Activated naive CD8-positive, alpha-beta T cell treated with anti-CD3 and anti-CD28 coated beads for 36 hours (primary cell): ENCODE results near the gene INTS1. TPM values are rescaled to one million over a fixed set of nuclear protein-coding genes. Genes with fewer than 3 reads are reported as not detected.

ENCODE experiments used
- DNase-seq: peaks from one replicate; pipeline ENCODE4 v3.0.0; 2021
- H3K27ac Mint-ChIP-seq: one replicate; pipeline ENCODE4 v1.8.0; 2022; ENCODE audit warnings: mild to moderate bottlenecking, moderate library complexity, mixed read lengths
- H3K27me3 Mint-ChIP-seq: one replicate; pipeline ENCODE4 v1.8.0; 2022; ENCODE audit warnings: mild to moderate bottlenecking, mixed read lengths
- H3K36me3 Mint-ChIP-seq: one replicate; pipeline ENCODE4 v1.8.0; 2021; ENCODE audit warnings: mild to moderate bottlenecking, mixed read lengths
- H3K4me1 Mint-ChIP-seq: one replicate; pipeline ENCODE4 v1.8.0; 2021; ENCODE audit warnings: mixed read lengths
- H3K4me3 Mint-ChIP-seq: one replicate; pipeline ENCODE4 v1.8.0; 2022; ENCODE audit warnings: mild to moderate bottlenecking, moderate library complexity, mixed read lengths
- H3K9me3 Mint-ChIP-seq: one replicate; pipeline ENCODE4 v1.8.0; 2022; ENCODE audit warnings: mixed read lengths
- total RNA-seq, 2 experiments: library from RNA; stranded (reverse); gene quantifications; one replicate each; pipeline ENCODE4 v1.2.3, GENCODE V29; 2021

Gene INTS1
- total RNA-seq, 2 experiments from 2014 or later, result 88.9 to 94.1 TPM

- H3K4me3 Mint-ChIP-seq, result no peak overlapping the region
- H3K9me3 Mint-ChIP-seq, result no peaks in the 10 kb centered on the region
- no peak for DNase-seq
- H3K36me3 Mint-ChIP-seq, result peaks cover 3% of the 10 kb centered on the region
- no peaks in the 10 kb centered on the region for H3K27me3 Mint-ChIP-seq
- H3K27ac Mint-ChIP-seq, result peak overlapping the region; percentile 38
- H3K4me1 Mint-ChIP-seq, result peaks cover 22% of the 10 kb centered on the region
Measured at GRCh38 chr7:1536743-1537534, 32.8 kb upstream of the INTS1 start.

GRCh38 chr7:1536455-1536742 lies 32.2 kb upstream of the INTS1 start:
- H3K4me3 Mint-ChIP-seq, result no peak overlapping the region
- DNase-seq, result no peak
- peaks cover 26% of the 10 kb centered on the region for H3K4me1 Mint-ChIP-seq
- peak overlapping the region; percentile 38 for H3K27ac Mint-ChIP-seq
- H3K36me3 Mint-ChIP-seq, result peaks cover 8% of the 10 kb centered on the region
- H3K9me3 Mint-ChIP-seq, result no peaks in the 10 kb centered on the region
- no peaks in the 10 kb centered on the region for H3K27me3 Mint-ChIP-seq

GRCh38 chr7:1535701-1536454 lies 31.7 kb upstream of the INTS1 start:
- H3K27me3 Mint-ChIP-seq, result no peaks in the 10 kb centered on the region
- H3K4me1 Mint-ChIP-seq, result peaks cover 26% of the 10 kb centered on the region
- no peak overlapping the region for H3K4me3 Mint-ChIP-seq
- no peak for DNase-seq
- H3K9me3 Mint-ChIP-seq, result no peaks in the 10 kb centered on the region
- H3K36me3 Mint-ChIP-seq, result peaks cover 8% of the 10 kb centered on the region
- no peak overlapping the region for H3K27ac Mint-ChIP-seq

- no peaks in the 10 kb centered on the region for H3K9me3 Mint-ChIP-seq
- peaks cover 8% of the 10 kb centered on the region for H3K36me3 Mint-ChIP-seq
Measured at GRCh38 chr7:1535100-1535458, 30.9 kb upstream of the INTS1 start.

GRCh38 chr7:1534330-1535099 lies 30.3 kb upstream of the INTS1 start:
- Mint-ChIP-seq H3K9me3 (no peaks in the 10 kb centered on the region), H3K27ac (peak overlapping the region; percentile 23), H3K4me1 (peaks cover 26% of the 10 kb centered on the region), H3K36me3 (peaks cover 8% of the 10 kb centered on the region), H3K4me3 (no peak overlapping the region), H3K27me3 (no peaks in the 10 kb centered on the region)
- no peak for DNase-seq

More at GRCh38 chr7:1535100-1535458, 30.9 kb upstream of the INTS1 start:
- Mint-ChIP-seq H3K27me3 (no peaks in the 10 kb centered on the region), H3K4me3 (no peak overlapping the region), H3K27ac (no peak overlapping the region), H3K4me1 (peaks cover 26% of the 10 kb centered on the region)
- no peak for DNase-seq

GRCh38 chr7:1533547-1534329 lies 29.5 kb upstream of the INTS1 start:
- peak; percentile 69 for DNase-seq
- peak overlapping the region; percentile 90 for H3K27ac Mint-ChIP-seq
- H3K9me3 Mint-ChIP-seq, result no peaks in the 10 kb centered on the region
- peaks cover 26% of the 10 kb centered on the region for H3K4me1 Mint-ChIP-seq
- peaks cover 8% of the 10 kb centered on the region for H3K36me3 Mint-ChIP-seq
- no peaks in the 10 kb centered on the region for H3K27me3 Mint-ChIP-seq
- peak overlapping the region; percentile 87 for H3K4me3 Mint-ChIP-seq

- peaks cover 26% of the 10 kb centered on the region for H3K4me1 Mint-ChIP-seq
- no peak for DNase-seq
- peak overlapping the region; percentile 90 for H3K27ac Mint-ChIP-seq
- no peaks in the 10 kb centered on the region for H3K9me3 Mint-ChIP-seq
- no peaks in the 10 kb centered on the region for H3K27me3 Mint-ChIP-seq
- peaks cover 8% of the 10 kb centered on the region for H3K36me3 Mint-ChIP-seq
- peak overlapping the region; percentile 87 for H3K4me3 Mint-ChIP-seq
Measured at GRCh38 chr7:1533255-1533546, 29.0 kb upstream of the INTS1 start.

- Mint-ChIP-seq H3K4me3 (peak overlapping the region; percentile 87), H3K36me3 (peaks cover 8% of the 10 kb centered on the region), H3K4me1 (peaks cover 24% of the 10 kb centered on the region), H3K27me3 (no peaks in the 10 kb centered on the region), H3K9me3 (no peaks in the 10 kb centered on the region), H3K27ac (peak overlapping the region; percentile 90)
- peak; percentile 67 for DNase-seq
Measured at GRCh38 chr7:1532456-1533254, 28.5 kb upstream of the INTS1 start.

GRCh38 chr7:1531979-1532455 lies 27.8 kb upstream of the INTS1 start:
- Mint-ChIP-seq H3K4me1 (peaks cover 24% of the 10 kb centered on the region), H3K4me3 (peak overlapping the region; percentile 87), H3K9me3 (no peaks in the 10 kb centered on the region), H3K27ac (peak overlapping the region; percentile 90), H3K27me3 (no peaks in the 10 kb centered on the region), H3K36me3 (peaks cover 8% of the 10 kb centered on the region)
- no peak for DNase-seq

GRCh38 chr7:1531263-1531978 lies 27.2 kb upstream of the INTS1 start:
- H3K27me3 Mint-ChIP-seq, result no peaks in the 10 kb centered on the region
- peak overlapping the region; percentile 90 for H3K27ac Mint-ChIP-seq
- peaks cover 7% of the 10 kb centered on the region for H3K36me3 Mint-ChIP-seq
- peak; percentile 41 for DNase-seq
- peaks cover 23% of the 10 kb centered on the region for H3K4me1 Mint-ChIP-seq
- peak overlapping the region; percentile 87 for H3K4me3 Mint-ChIP-seq
- H3K9me3 Mint-ChIP-seq, result no peaks in the 10 kb centered on the region

- DNase-seq, result no peak
- peaks cover 1% of the 10 kb centered on the region for H3K27me3 Mint-ChIP-seq
- H3K9me3 Mint-ChIP-seq, result no peaks in the 10 kb centered on the region
- H3K27ac Mint-ChIP-seq, result no peak overlapping the region
- H3K4me1 Mint-ChIP-seq, result peaks cover 22% of the 10 kb centered on the region
- H3K36me3 Mint-ChIP-seq, result peaks cover 6% of the 10 kb centered on the region
- no peak overlapping the region for H3K4me3 Mint-ChIP-seq
Measured at GRCh38 chr7:1530946-1531262, 26.7 kb upstream of the INTS1 start.

- no peak for DNase-seq
- Mint-ChIP-seq H3K27me3 (peaks cover 6% of the 10 kb centered on the region), H3K4me1 (peaks cover 22% of the 10 kb centered on the region), H3K4me3 (peak overlapping the region; percentile 63), H3K27ac (no peak overlapping the region), H3K36me3 (peaks cover 6% of the 10 kb centered on the region), H3K9me3 (no peaks in the 10 kb centered on the region)
Measured at GRCh38 chr7:1529383-1530116, 25.4 kb upstream of the INTS1 start.

GRCh38 chr7:1526271-1526754 lies 22.1 kb upstream of the INTS1 start:
- no peak for DNase-seq
- no peaks in the 10 kb centered on the region for H3K36me3 Mint-ChIP-seq
- no peak overlapping the region for H3K4me3 Mint-ChIP-seq
- peaks cover 5% of the 10 kb centered on the region for H3K4me1 Mint-ChIP-seq
- H3K9me3 Mint-ChIP-seq, result no peaks in the 10 kb centered on the region
- peaks cover 6% of the 10 kb centered on the region for H3K27me3 Mint-ChIP-seq
- H3K27ac Mint-ChIP-seq, result no peak overlapping the region
